ENCODE measurements around the gene NID2.

NID2 gene

GRCh38 chr14:52026017-52026660, 42.7 kb downstream of the NID2 start:
- DNase-seq = no peak

GRCh38 chr14:52025310-52025709, 43.5 kb downstream of the NID2 start:
- DNase-seq = no peak

GRCh38 chr14:52023518-52023917, 45.3 kb downstream of the NID2 start:
- no peak for DNase-seq

GRCh38 chr14:52021957-52022600, 46.8 kb downstream of the NID2 start:
- no peak for DNase-seq

- DNase-seq = no peak
Measured at GRCh38 chr14:52020866-52021717, 47.8 kb downstream of the NID2 start.

GRCh38 chr14:52020161-52020714, 48.6 kb downstream of the NID2 start:
- no peak for DNase-seq

GRCh38 chr14:52018970-52019369, 49.9 kb downstream of the NID2 start:
- no peak for DNase-seq

GRCh38 chr14:52018252-52018651, 50.6 kb downstream of the NID2 start:
- DNase-seq = no peak

GRCh38 chr14:52015411-52016030, 53.3 kb downstream of the NID2 start:
- peak in 2 of 4 experiments; percentile 3 to 16 for DNase-seq

- peak in 3 of 4 experiments; percentile 39 to 49 (median 47) for DNase-seq
Measured at GRCh38 chr14:52014601-52015267, 54.1 kb downstream of the NID2 start.

- DNase-seq = peak in 1 of 4 experiments; percentile 8
Measured at GRCh38 chr14:52013984-52014600, 54.8 kb downstream of the NID2 start.

- DNase-seq = peak in 1 of 4 experiments; percentile 4
Measured at GRCh38 chr14:52012635-52013034, 56.2 kb downstream of the NID2 start.

- no peak for DNase-seq
Measured at GRCh38 chr14:52011523-52011922, 57.3 kb downstream of the NID2 start.

GRCh38 chr14:52010173-52010693, 58.6 kb downstream of the NID2 start:
- no peak for DNase-seq

GRCh38 chr14:52008136-52008535, 60.7 kb downstream of the NID2 start:
- no peak for DNase-seq

- no peak for DNase-seq
Measured at GRCh38 chr14:52007637-52008036, 61.2 kb downstream of the NID2 start.

- DNase-seq = no peak
Measured at GRCh38 chr14:52007211-52007610, 61.6 kb downstream of the NID2 start.

- DNase-seq = no peak
Measured at GRCh38 chr14:52006361-52006760, 62.5 kb downstream of the NID2 start.

- no peak for DNase-seq
Measured at GRCh38 chr14:52005625-52006024, 63.2 kb downstream of the NID2 start.

- DNase-seq = no peak
Measured at GRCh38 chr14:52003324-52003723, 65.5 kb downstream of the NID2 start.

- DNase-seq = no peak
Measured at GRCh38 chr14:52002542-52002941, 66.3 kb downstream of the NID2 start.

Measured in suppressor macrophage (primary cell).